Keratinocyte (primary cell): ENCODE measurements around the gene PCBD1. TPM values are rescaled to one million over a fixed set of nuclear protein-coding genes. Genes with fewer than 3 reads are reported as not detected.
"Not testable (repeated sequence)": the region's sequence is repeated elsewhere in the genome, so short reads cannot be mapped to it uniquely, and the experiment has no call there.

ENCODE experiments used
- DNase-seq: peaks from one replicate; pipeline ENCODE4 v3.0.0-alpha.2; 2011; ENCODE audit warnings: low read depth, missing footprints, low spot score
- FAIRE-seq: peaks from 2 replicates; lab custom pipeline; 2011; peaks lifted over from hg19 to GRCh38; lab: Jason Lieb, UNC
- H2AFZ ChIP-seq: 2 replicates; pipeline ENCODE4 v1.6.0; 2012; ENCODE audit warnings: low read length, control low read depth, inconsistent platforms; ENCODE audit not compliant: control insufficient read depth
- H3K27ac ChIP-seq: 2 replicates; pipeline ENCODE4 v1.5.1; 2011; ENCODE audit warnings: low read length; ENCODE audit not compliant: control insufficient read depth, insufficient read depth
- H3K27me3 ChIP-seq: 3 replicates; pipeline ENCODE4 v1.6.0; 2011; ENCODE audit warnings: low read length; ENCODE audit not compliant: control insufficient read depth, insufficient read depth; ENCODE audit errors: extremely low read depth
- H3K36me3 ChIP-seq, 2 experiments: 2 replicates in 1 of 2; 3 replicates in 1 of 2; pipeline ENCODE4 v1.5.1; 2011; ENCODE audit warnings: low read length in 2 of 2, mild to moderate bottlenecking in 1 of 2; ENCODE audit not compliant: control insufficient read depth in 2 of 2, insufficient read depth in 2 of 2; ENCODE audit errors: extremely low read depth in 1 of 2
- H3K4me1 ChIP-seq: 3 replicates; pipeline ENCODE4 v1.5.1; 2011; ENCODE audit warnings: low read length; ENCODE audit not compliant: control insufficient read depth, insufficient read depth; ENCODE audit errors: extremely low read depth
- H3K4me2 ChIP-seq: 3 replicates; pipeline ENCODE4 v1.6.0; 2011; ENCODE audit warnings: low read depth, low read length; ENCODE audit not compliant: control insufficient read depth, insufficient read depth; ENCODE audit errors: extremely low read depth
- H3K4me3 ChIP-seq, 3 experiments: fragments of 200-600 bp in 1 of 3; sonication (generic) in 1 of 3; 2 replicates in 2 of 3; 3 replicates in 1 of 3; pipeline ENCODE4 v1.5.1; 2011 to 2016; ENCODE audit warnings: low read length in 3 of 3, mild to moderate bottlenecking in 3 of 3, control low read depth in 2 of 3, inconsistent platforms in 1 of 3, low read depth in 1 of 3, mixed read lengths in 1 of 3, mixed run types in 1 of 3, moderate library complexity in 1 of 3; ENCODE audit not compliant: control insufficient read depth in 2 of 3, insufficient read depth in 2 of 3; ENCODE audit errors: extremely low read depth in 1 of 3
- H3K79me2 ChIP-seq: 2 replicates; pipeline ENCODE4 v1.6.0; 2012; ENCODE audit warnings: low read length; ENCODE audit not compliant: control insufficient read depth, insufficient read depth
- H3K9ac ChIP-seq: 3 replicates; pipeline ENCODE4 v1.6.0; 2011; ENCODE audit warnings: low read length; ENCODE audit not compliant: control insufficient read depth, insufficient read depth; ENCODE audit errors: extremely low read depth
- H3K9me1 ChIP-seq: 3 replicates; pipeline ENCODE4 v1.6.0; 2011; ENCODE audit warnings: low read length; ENCODE audit not compliant: control insufficient read depth, insufficient read depth; ENCODE audit errors: extremely low read depth
- H3K9me3 ChIP-seq: 2 replicates; pipeline ENCODE4 v1.5.1; 2012; ENCODE audit warnings: low read depth, low read length; ENCODE audit not compliant: control insufficient read depth
- H4K20me1 ChIP-seq: 3 replicates; pipeline ENCODE4 v1.6.0; 2011; ENCODE audit warnings: low read length; ENCODE audit not compliant: control insufficient read depth, insufficient read depth; ENCODE audit errors: extremely low read depth
- EZH2 ChIP-seq: IDR thresholded peaks from one replicate; pipeline ENCODE4 v1.6.1; 2012; ENCODE audit warnings: inconsistent platforms, mild to moderate bottlenecking, low read length, moderate library complexity
- dilution Hi-C: fragments of 300-500 bp; cut with MboI; formaldehyde crosslinking; loops from one replicate; pipeline ENCODE4 v1.7.0; 2020; ENCODE audit warnings: low sequenced_read_pairs; ENCODE audit not compliant: extremely low pct_ligation_motif_present
- polyA plus RNA-seq, 5 experiments: library from polyadenylated mRNA; depleted of rRNA in 3 of 5; stranded (reverse) in 3 of 5; stranded (forward) in 1 of 5; unstranded in 1 of 5; fragments of >200 nt; gene quantifications; 1 replicate in 1 of 5; 2 replicates in 3 of 5; 3 replicates in 1 of 5; pipeline versions ENCODE4 v1.2.1 to v1.2.3, GENCODE V29; 2011 to 2012; ENCODE audit warnings: missing spikeins in 2 of 5, low read depth in 1 of 5, low replicate concordance in 1 of 5
- TF ChIP-seq, protein P1 (sequence below), 3 experiments: IDR thresholded peaks in 1 of 3; conservative IDR thresholded peaks in 1 of 3; optimal IDR thresholded peaks in 1 of 3; 2 replicates in 2 of 3; 3 replicates in 1 of 3; pipeline versions ENCODE3 to v1.5.1; 2011; ENCODE audit warnings: low read length in 3 of 3, mild to moderate bottlenecking in 3 of 3, moderate library complexity in 2 of 3, control low read depth in 1 of 3, inconsistent platforms in 1 of 3; ENCODE audit not compliant: insufficient read depth in 2 of 3; ENCODE audit errors: extremely low read depth in 1 of 3

The PCBD1 gene
- polyA plus RNA-seq, 1 donor (not counting 4 experiments of a cell fraction or from before 2014, with no cell fraction given): 41.5 TPM

DNA sequence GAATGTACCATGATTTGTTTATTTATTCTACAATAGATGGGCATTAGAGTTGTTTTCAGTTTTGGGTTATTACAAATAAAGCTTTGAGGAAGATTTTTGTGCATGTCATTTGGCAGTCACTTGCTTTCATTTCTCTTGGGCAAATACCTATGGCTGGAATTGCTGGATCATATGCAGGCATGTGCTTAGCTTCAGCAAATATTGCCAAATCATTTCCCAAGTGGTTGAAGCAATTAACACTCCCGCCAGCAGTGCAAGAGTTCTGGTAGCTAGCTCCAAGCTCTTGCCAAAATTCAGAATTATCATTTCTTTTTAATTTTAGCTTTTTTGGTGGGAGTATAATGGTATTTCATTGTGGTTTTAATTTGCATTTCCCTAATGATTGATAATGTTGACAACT, 32.9 kb upstream of the PCBD1 start:
- no peak for TF ChIP-seq EZH2
- TF ChIP-seq, protein P1, sequence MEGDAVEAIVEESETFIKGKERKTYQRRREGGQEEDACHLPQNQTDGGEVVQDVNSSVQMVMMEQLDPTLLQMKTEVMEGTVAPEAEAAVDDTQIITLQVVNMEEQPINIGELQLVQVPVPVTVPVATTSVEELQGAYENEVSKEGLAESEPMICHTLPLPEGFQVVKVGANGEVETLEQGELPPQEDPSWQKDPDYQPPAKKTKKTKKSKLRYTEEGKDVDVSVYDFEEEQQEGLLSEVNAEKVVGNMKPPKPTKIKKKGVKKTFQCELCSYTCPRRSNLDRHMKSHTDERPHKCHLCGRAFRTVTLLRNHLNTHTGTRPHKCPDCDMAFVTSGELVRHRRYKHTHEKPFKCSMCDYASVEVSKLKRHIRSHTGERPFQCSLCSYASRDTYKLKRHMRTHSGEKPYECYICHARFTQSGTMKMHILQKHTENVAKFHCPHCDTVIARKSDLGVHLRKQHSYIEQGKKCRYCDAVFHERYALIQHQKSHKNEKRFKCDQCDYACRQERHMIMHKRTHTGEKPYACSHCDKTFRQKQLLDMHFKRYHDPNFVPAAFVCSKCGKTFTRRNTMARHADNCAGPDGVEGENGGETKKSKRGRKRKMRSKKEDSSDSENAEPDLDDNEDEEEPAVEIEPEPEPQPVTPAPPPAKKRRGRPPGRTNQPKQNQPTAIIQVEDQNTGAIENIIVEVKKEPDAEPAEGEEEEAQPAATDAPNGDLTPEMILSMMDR (optimal IDR thresholded peaks at IDR 0.05 in 1 of 3, IDR thresholded peaks at IDR 0.05 in 1 of 3, conservative IDR thresholded peaks at IDR 0.05 in 1 of 3; ENCODE audit: extremely low read depth in 1 of 3, insufficient read depth in 2 of 3, low read length in 3 of 3): no peak
- Histone ChIP-seq H2AFZ (no peak overlapping the region), H3K27me3 (peaks cover 22% of the 10 kb centered on the region), H4K20me1 (no peaks in the 10 kb centered on the region), H3K4me3 (no peak overlapping the region), H3K9ac (no peak overlapping the region), H3K4me2 (no peak overlapping the region), H3K9me3 (no peaks in the 10 kb centered on the region), H3K79me2 (no peaks in the 10 kb centered on the region), H3K9me1 (no peaks in the 10 kb centered on the region), H3K4me1 (no peaks in the 10 kb centered on the region), H3K27ac (no peak overlapping the region), H3K36me3 (no peaks in the 10 kb centered on the region)
- dilution Hi-C loops: no loop called here
- no peak for FAIRE-seq
- no peak for DNase-seq

DNA sequence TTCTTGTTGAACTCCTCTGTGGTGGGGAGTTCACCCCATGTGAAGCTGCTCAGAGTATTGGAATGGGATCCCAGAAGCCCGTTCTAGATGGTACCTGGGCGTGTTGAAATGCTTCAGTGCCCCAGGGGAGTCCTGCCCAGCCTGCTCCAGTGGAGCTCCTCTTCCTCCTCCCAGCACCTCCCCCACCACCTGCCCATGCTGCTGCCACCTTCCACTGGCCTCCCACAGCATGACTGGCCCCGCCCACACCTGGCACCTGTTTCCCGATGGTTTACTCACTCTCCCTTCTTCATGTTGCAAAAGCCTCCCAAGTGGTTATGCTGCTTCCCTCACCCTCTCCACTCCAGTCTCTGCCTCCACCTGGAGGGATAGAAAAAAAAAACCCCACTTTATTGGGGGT, 32.2 kb upstream of the PCBD1 start:
- H3K36me3 ChIP-seq: no peaks in the 10 kb centered on the region
- H3K79me2 ChIP-seq: no peaks in the 10 kb centered on the region
- no peaks in the 10 kb centered on the region for H3K4me1 ChIP-seq
- no peak overlapping the region for H3K4me2 ChIP-seq
- H4K20me1 ChIP-seq: no peaks in the 10 kb centered on the region
- H3K9me3 ChIP-seq: no peaks in the 10 kb centered on the region
- dilution Hi-C loops: no loop called here
- peaks cover 26% of the 10 kb centered on the region for H3K27me3 ChIP-seq
- no peak for DNase-seq
- H3K9me1 ChIP-seq: no peaks in the 10 kb centered on the region
- H3K27ac ChIP-seq: no peak overlapping the region
- no peak for TF ChIP-seq EZH2
- TF ChIP-seq, protein P1 (optimal IDR thresholded peaks at IDR 0.05 in 1 of 3, IDR thresholded peaks at IDR 0.05 in 1 of 3, conservative IDR thresholded peaks at IDR 0.05 in 1 of 3; ENCODE audit: extremely low read depth in 1 of 3, insufficient read depth in 2 of 3, low read length in 3 of 3): no peak
- H2AFZ ChIP-seq: no peak overlapping the region
- no peak overlapping the region for H3K9ac ChIP-seq
- FAIRE-seq: no peak
- no peak overlapping the region for H3K4me3 ChIP-seq

DNA sequence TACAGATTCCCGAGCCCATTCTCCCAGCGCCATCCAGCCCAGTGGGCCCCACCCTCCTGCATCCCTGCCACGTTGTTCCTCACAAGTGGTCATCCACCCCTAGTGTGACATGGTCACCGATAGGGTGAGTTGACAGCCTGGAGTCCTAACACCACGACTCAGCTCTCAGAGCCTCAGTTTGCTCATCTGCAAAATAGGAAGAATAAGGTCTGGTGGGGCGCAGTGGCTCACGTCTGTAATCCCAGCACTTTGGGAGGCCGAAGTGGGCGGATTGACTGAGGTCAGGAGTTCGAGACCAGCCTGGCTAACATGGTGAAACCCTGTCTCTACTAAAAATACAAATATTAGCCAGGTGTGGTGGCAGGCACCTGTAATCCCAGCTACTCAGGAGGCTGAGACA, 31.5 kb upstream of the PCBD1 start:
- H3K4me1 ChIP-seq, H3K27ac ChIP-seq, H3K4me2 ChIP-seq, H2AFZ ChIP-seq, FAIRE-seq, H3K4me3 ChIP-seq, H3K36me3 ChIP-seq, dilution Hi-C loops, DNase-seq, H4K20me1 ChIP-seq, H3K9ac ChIP-seq, H3K79me2 ChIP-seq, H3K9me3 ChIP-seq, H3K9me1 ChIP-seq: not testable (repeated sequence)
- H3K27me3 ChIP-seq: peaks cover 26% of the 10 kb centered on the region
